BLaER1 treated with 17β-estradiol and CSF1 and Interleukin-3, amounts not matched to agents 10 nM and 100 nM (cell line): ENCODE data around the gene DGAT2L6.

Experiments
- H3K27ac ChIP-seq, 11 experiments: shearing (Covaris generic); formaldehyde crosslinking; 2 replicates each; pipeline ENCODE4 v1.8.1; 2022
- H3K27me3 ChIP-seq, 11 experiments: shearing (Covaris generic); formaldehyde crosslinking; 2 replicates each; pipeline ENCODE4 v1.8.1; 2022
- H3K36me3 ChIP-seq, 11 experiments: shearing (Covaris generic); formaldehyde crosslinking; 2 replicates each; pipeline ENCODE4 v1.8.1; 2022
- H3K4me1 ChIP-seq, 10 experiments: shearing (Covaris generic); formaldehyde crosslinking; 2 replicates each; pipeline ENCODE4 v1.8.1; 2022
- H3K4me2 ChIP-seq, 11 experiments: shearing (Covaris generic); formaldehyde crosslinking; 2 replicates each; pipeline ENCODE4 v1.8.1; 2022
- H3K4me3 ChIP-seq, 10 experiments: shearing (Covaris generic); formaldehyde crosslinking; 2 replicates each; pipeline ENCODE4 v1.8.1; 2022
- H3K9ac ChIP-seq, 11 experiments: shearing (Covaris generic); formaldehyde crosslinking; 2 replicates each; pipeline ENCODE4 v1.8.1; 2022
- H3K9me3 ChIP-seq, 11 experiments: shearing (Covaris generic); formaldehyde crosslinking; replicated peaks in 1 of 11; 2 replicates each; pipeline ENCODE4 v1.8.1; 2022
- H4K20me1 ChIP-seq, 11 experiments: shearing (Covaris generic); formaldehyde crosslinking; 2 replicates each; pipeline ENCODE4 v1.8.1; 2022
- Cebpa-rat ChIP-seq, 11 experiments: shearing (Covaris generic); IDR thresholded peaks; 2 replicates each; pipeline ENCODE4 v1.8.1; 2022

The DGAT2L6 gene

DNA sequence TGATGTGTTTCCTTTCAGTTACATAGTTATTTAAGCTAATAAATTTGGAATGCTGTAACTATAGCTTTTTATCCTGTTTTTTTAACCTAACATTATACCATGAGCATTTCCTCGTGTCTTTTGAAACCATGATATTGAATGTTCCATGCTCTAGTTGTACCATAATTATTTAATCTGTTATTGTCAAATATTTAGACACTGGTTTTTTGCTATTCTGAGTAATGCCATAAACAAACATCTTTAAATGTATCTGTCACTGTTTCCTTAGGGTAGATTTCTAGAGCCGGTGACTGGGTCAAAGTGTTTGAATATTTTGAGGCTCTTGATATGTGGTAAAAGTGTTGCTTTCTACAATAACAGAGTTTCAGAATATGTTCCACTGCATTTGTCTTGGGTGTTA, 38.7 kb upstream of the DGAT2L6 start:
- TF ChIP-seq Cebpa-rat (IDR thresholded peaks at IDR 0.05) = no peak

DNA sequence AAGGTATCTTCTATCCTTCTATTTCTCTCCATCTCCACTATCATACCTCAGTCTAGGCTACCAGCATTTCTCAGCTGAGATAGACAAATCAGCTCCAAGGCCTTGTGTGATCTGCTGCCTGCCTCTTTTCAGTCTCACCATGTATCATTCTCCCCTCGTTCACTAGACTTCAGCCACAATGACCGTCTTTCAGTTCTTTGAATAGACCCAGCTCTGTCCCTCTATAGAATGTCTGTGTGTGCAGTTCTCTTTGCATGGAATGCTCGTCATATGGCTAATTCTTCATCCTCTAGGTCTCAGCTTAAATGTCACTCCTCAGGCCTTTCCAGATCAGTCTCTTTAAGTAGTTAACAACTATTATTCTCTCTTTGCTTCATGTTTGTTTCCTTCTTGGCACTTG, 37.5 kb upstream of the DGAT2L6 start:
- no peaks in the 10 kb centered on the region for H3K9me3 ChIP-seq
- no peak overlapping the region for H3K4me2 ChIP-seq
- no peak overlapping the region for H3K4me3 ChIP-seq
- TF ChIP-seq Cebpa-rat (IDR thresholded peaks at IDR 0.05) = no peak
- H3K36me3 ChIP-seq = peaks cover 3 to 70% (median 23%) of the 10 kb centered on the region in 11 experiments; a peak in 16 of 22 replicates
- H4K20me1 ChIP-seq = peaks cover 0 to 44% (median 7%) of the 10 kb centered on the region in 11 experiments; a peak in 9 of 22 replicates
- peaks cover 9 to 12% (median 10%) of the 10 kb centered on the region in 10 experiments; a peak in 19 of 20 replicates for H3K4me1 ChIP-seq
- no peak overlapping the region for H3K27ac ChIP-seq
- H3K27me3 ChIP-seq = peaks cover 39 to 100% (median 93%) of the 10 kb centered on the region in 11 experiments
- no peak overlapping the region for H3K9ac ChIP-seq

More for the DNA sequence above, 38.7 kb upstream of the DGAT2L6 start:
- H3K4me2 ChIP-seq = no peak overlapping the region
- H3K4me1 ChIP-seq = peaks cover 11 to 15% (median 13%) of the 10 kb centered on the region in 10 experiments; a peak in 19 of 20 replicates
- peaks cover 0 to 48% (median 7%) of the 10 kb centered on the region in 11 experiments; a peak in 9 of 22 replicates for H4K20me1 ChIP-seq
- no peaks in the 10 kb centered on the region for H3K9me3 ChIP-seq
- H3K9ac ChIP-seq = no peak overlapping the region
- no peak overlapping the region for H3K4me3 ChIP-seq
- H3K27ac ChIP-seq = no peak overlapping the region
- peaks cover 38 to 95% (median 91%) of the 10 kb centered on the region in 11 experiments for H3K27me3 ChIP-seq
- H3K36me3 ChIP-seq = peaks cover 3 to 70% (median 23%) of the 10 kb centered on the region in 11 experiments; a peak in 16 of 22 replicates

DNA sequence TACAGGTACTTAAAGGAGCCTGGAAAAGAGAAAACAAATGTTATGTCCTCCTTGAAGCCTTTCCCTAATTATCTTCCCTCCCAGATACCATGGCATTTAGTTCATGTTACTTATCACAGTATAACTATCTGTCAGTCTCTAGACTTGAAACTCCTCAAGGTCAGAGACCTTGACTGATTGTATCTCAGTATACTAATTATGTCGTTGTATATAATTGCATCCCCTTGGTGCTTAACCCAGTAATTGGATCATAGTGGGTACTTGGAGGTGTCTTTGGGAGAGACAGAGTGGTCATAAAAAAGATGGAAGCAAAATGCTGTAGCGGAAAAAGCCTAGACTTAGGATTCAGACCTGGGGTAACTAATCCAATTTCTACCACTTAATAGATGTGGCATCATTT, 35.9 kb upstream of the DGAT2L6 start:
- no peak overlapping the region for H3K27ac ChIP-seq
- H3K27me3 ChIP-seq = peaks cover 37 to 100% (median 94%) of the 10 kb centered on the region in 11 experiments
- no peak overlapping the region for H3K9ac ChIP-seq
- H3K4me2 ChIP-seq = no peak overlapping the region
- no peaks in the 10 kb centered on the region for H3K9me3 ChIP-seq
- H3K4me1 ChIP-seq = no peaks in the 10 kb centered on the region
- peaks cover 0 to 67% (median 19%) of the 10 kb centered on the region in 11 experiments; a peak in 15 of 22 replicates for H3K36me3 ChIP-seq
- no peak for TF ChIP-seq Cebpa-rat (IDR thresholded peaks at IDR 0.05)
- H4K20me1 ChIP-seq = peaks cover 0 to 28% (median 7%) of the 10 kb centered on the region in 11 experiments; a peak in 8 of 22 replicates
- no peak overlapping the region for H3K4me3 ChIP-seq

DNA sequence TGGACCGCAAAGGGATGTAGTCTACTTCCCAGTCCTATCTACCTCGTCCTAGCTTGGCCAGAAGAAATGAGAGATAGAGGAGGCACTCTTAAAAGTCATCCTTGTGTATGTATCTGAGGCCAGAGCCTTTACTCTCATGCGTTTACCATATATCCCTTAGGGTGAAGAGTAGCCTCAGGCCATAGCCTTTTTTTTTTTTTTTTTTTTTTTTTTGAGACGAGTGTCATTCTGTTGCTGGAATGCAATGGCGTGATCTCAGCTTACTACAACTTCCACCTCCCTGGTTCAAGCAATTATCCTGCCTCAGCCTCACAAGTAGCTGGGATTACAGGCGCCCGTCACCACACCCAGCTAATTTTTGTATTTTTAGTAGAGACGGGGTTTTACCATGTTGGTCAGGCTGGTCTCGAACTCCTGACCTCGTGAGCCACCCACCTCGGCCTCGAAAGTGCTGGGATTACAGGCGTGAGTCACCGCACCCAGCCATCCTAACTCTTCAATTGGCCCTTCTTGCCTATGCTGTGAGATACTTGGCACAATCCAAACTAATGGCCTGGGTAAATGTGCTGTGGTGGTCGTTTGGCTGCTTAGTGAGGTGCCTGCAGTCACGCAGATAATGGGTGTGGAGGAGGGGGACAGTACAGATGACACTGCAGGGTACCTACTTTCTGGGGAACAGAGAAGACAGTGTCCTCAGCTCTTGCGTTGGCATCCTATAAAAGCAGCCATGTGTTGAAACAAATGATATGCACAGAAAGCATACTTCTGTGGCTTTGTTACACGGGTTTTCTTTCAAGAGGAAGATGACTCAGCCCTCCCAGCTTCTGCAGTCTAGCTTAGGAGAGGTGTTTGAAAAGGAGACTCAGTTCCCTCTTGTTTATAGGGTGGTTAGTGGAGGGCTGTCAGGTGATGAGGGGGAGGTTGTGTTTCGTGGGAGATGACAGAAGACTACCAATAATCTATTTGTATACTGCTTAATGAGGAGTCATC, 10.4 kb upstream of the DGAT2L6 start:
- peaks cover 11 to 48% (median 32%) of the 10 kb centered on the region in 11 experiments; a peak in 21 of 22 replicates for H3K36me3 ChIP-seq
- H3K4me1 ChIP-seq = peaks cover 17 to 58% (median 43%) of the 10 kb centered on the region in 10 experiments
- H3K4me2 ChIP-seq = peak overlapping the region in 6 of 11 experiments; percentile 6 to 47 (median 24); a peak in 8 of 22 replicates
- no peak overlapping the region for H3K9ac ChIP-seq
- no peaks in the 10 kb centered on the region for H3K9me3 ChIP-seq
- H3K27me3 ChIP-seq = peaks cover 75 to 100% (median 97%) of the 10 kb centered on the region in 11 experiments
- no peak overlapping the region for H3K4me3 ChIP-seq
- peaks cover 0 to 7% (median 0%) of the 10 kb centered on the region in 11 experiments; a peak in 3 of 22 replicates for H4K20me1 ChIP-seq
- peak overlapping the region in 4 of 11 experiments; percentile 23 to 31 (median 28); a peak in 6 of 22 replicates for H3K27ac ChIP-seq
- TF ChIP-seq Cebpa-rat (IDR thresholded peaks at IDR 0.05) = no peak

DNA sequence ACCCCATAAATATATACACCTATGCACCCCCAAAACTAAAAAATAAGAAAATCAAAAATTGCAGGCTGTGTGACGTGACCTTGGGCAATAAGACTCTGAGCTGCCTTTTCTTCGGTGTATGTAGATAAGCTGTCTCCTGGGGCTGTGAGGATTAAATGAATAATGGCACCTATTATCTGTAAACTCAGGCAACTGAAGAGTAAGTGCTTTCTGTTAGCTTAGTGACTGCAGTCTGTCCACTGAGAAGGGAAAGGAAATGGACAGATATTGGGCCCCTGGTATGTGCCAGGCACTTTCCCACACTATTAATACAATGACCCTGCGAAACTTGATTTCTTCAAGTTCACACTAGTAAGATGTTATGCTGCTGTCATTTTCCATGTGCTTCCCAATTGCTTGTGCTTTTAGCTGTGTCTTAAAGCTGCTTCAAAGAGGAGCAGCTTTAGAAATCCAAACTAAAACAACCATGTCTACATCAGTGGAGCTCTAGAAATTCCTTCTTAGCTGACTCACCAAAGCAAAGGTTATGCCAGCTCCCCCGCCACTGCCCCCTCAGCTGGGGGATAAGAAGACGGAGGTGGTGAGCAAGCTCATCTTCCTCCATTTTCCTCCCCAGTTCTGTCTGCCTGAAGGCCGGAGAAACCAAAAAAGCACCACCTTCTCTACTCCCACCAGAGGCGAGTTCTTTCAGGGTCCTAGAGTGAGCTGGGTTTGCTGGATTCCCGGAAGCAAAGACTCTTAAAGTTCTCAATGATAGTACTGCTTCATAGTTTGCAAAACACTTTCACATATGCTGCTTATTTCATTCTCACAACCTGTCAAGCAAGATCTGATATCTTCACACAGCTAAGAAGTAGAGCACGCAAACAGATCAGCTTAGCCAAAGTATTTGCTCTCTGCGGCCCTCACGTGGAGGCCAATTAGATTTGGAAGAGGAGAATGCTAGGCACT, 8.8 kb upstream of the DGAT2L6 start:
- peak overlapping the region in 7 of 11 experiments; percentile 0 to 60 (median 20); a peak in 6 of 22 replicates for H3K27ac ChIP-seq

DNA sequence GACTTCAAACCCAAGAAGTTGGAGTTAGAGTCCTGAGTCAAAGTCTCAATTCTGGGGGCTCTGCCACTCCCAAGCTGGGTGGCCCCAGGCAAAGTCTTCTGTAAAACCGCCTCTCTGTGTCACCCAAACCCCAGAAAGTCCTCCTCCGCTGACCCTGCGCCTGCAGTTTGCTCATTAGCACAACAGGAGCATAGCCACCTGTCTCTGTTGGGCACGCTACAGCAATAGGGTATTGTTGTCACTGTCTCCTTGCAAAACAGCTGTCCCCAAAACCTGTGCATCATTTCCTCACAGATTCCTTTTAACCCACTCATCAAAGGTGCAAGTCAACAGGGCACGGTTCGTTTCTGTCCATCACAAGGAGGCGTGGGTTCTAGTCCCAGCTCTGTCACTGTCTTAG, 8.0 kb upstream of the DGAT2L6 start:
- Histone ChIP-seq H3K9me3 (no peaks in the 10 kb centered on the region; a peak in 1 of 22 replicates), H3K9ac (no peak overlapping the region), H3K4me2 (peak overlapping the region in 9 of 11 experiments; percentile 21 to 75 (median 70); a peak in 9 of 22 replicates), H3K36me3 (peaks cover 11 to 28% (median 20%) of the 10 kb centered on the region in 11 experiments; a peak in 18 of 22 replicates), H4K20me1 (peaks cover 0 to 7% (median 0%) of the 10 kb centered on the region in 11 experiments; a peak in 2 of 22 replicates), H3K4me3 (no peak overlapping the region), H3K27ac (peak overlapping the region in 7 of 11 experiments; percentile 9 to 64 (median 59); a peak in 7 of 22 replicates), H3K4me1 (peaks cover 26 to 81% (median 52%) of the 10 kb centered on the region in 10 experiments), H3K27me3 (peaks cover 68 to 100% (median 96%) of the 10 kb centered on the region in 11 experiments)
- TF ChIP-seq Cebpa-rat (IDR thresholded peaks at IDR 0.05) = no peak

More for the DNA sequence above, 8.8 kb upstream of the DGAT2L6 start:
- H4K20me1 ChIP-seq = peaks cover 0 to 7% (median 0%) of the 10 kb centered on the region in 11 experiments; a peak in 3 of 22 replicates
- peaks cover 26 to 74% (median 52%) of the 10 kb centered on the region in 10 experiments for H3K4me1 ChIP-seq
- H3K9me3 ChIP-seq = no peaks in the 10 kb centered on the region; a peak in 1 of 22 replicates
- H3K9ac ChIP-seq = no peak overlapping the region
- peaks cover 68 to 100% (median 96%) of the 10 kb centered on the region in 11 experiments for H3K27me3 ChIP-seq
- H3K4me3 ChIP-seq = no peak overlapping the region
- peaks cover 11 to 34% (median 21%) of the 10 kb centered on the region in 11 experiments; a peak in 20 of 22 replicates for H3K36me3 ChIP-seq
- no peak for TF ChIP-seq Cebpa-rat (IDR thresholded peaks at IDR 0.05)
- H3K4me2 ChIP-seq = peak overlapping the region in 5 of 11 experiments; percentile 15 to 74 (median 70); a peak in 5 of 22 replicates

DNA sequence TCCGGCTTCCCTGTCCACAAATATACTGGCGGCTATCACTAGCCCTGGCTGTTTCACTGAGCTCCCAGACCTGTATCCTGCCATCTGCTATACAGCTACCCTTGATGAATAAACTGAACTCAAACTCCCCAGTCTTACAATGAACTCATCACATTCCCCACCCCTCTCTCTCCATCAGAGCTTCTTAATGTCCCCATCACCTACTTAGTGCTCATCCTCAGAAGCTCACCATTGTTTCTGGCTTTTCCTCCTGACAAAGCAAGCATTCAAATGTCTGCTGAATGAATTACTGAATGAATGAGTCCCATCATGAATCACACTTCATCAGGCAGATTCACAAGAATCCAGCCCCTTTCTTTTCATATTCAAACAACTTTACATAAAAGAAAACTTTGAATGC, 5.7 kb upstream of the DGAT2L6 start:
- H3K27ac ChIP-seq = peak overlapping the region in 6 of 11 experiments; percentile 39 to 64 (median 50); a peak in 9 of 22 replicates

More for the DNA sequence above, 5.7 kb upstream of the DGAT2L6 start:
- H3K9ac ChIP-seq = peak overlapping the region in 2 of 11 experiments; percentile 13 to 38; a peak in 1 of 22 replicates
- peaks cover 59 to 100% (median 96%) of the 10 kb centered on the region in 11 experiments for H3K27me3 ChIP-seq
- TF ChIP-seq Cebpa-rat (IDR thresholded peaks at IDR 0.05) = no peak
- no peaks in the 10 kb centered on the region; a peak in 2 of 22 replicates for H3K9me3 ChIP-seq
- peaks cover 0 to 10% (median under 1%) of the 10 kb centered on the region in 11 experiments; a peak in 3 of 22 replicates for H3K36me3 ChIP-seq
- peaks cover 48 to 97% (median 72%) of the 10 kb centered on the region in 10 experiments for H3K4me1 ChIP-seq
- no peak overlapping the region for H3K4me3 ChIP-seq
- peaks cover 0 to 7% (median 0%) of the 10 kb centered on the region in 11 experiments; a peak in 2 of 22 replicates for H4K20me1 ChIP-seq
- peak overlapping the region in 10 of 11 experiments; percentile 26 to 75 (median 70); a peak in 15 of 22 replicates for H3K4me2 ChIP-seq
